Endometrial microvascular endothelial cells (primary cell): ENCODE results near the gene RIC8A. TPM values are rescaled to one million over a fixed set of nuclear protein-coding genes. Genes with fewer than 3 reads are reported as not detected.
"Not testable (repeated sequence)": the region's sequence is repeated elsewhere in the genome, so short reads cannot be mapped to it uniquely, and the experiment has no call there.

ENCODE experiments used
- in situ Hi-C: cut with HindIII; loops from 2 replicates; pipeline ENCODE4 v1.10.0; 2017; ENCODE audit warnings: low sequenced_read_pairs, low pct_unique_long_range_greater_than_20kb; ENCODE audit errors: inconsistent ontology term
- total RNA-seq: library from RNA; depleted of rRNA; stranded (reverse); fragments of >200 nt; gene quantifications from one replicate; pipeline ENCODE4 v1.2.3, GENCODE V29; 2015; ENCODE audit errors: inconsistent ontology term

RIC8A gene
- total RNA-seq, 1 donor from 2014 or later: 156 TPM

GRCh38 chr11:235997-236773, 28.7 kb downstream of the RIC8A start, which contains the start of gene SIRT3:
SIRT3 (minus strand) TSS chr11:236342; CDS start chr11:236328, 14 bp downstream.
- in situ Hi-C loops: no loop called here

- in situ Hi-C loops: no loop called here
These were observed 29.6 kb downstream of the RIC8A start, which contains the start of gene PSMD13 for GRCh38 chr11:236774-237767. PSMD13 (plus strand) TSS chr11:236976; CDS start chr11:237050, 74 bp downstream.

GRCh38 chr11:238346-238745, 30.8 kb downstream of the RIC8A start:
- in situ Hi-C loops: not testable (repeated sequence)

DNA sequence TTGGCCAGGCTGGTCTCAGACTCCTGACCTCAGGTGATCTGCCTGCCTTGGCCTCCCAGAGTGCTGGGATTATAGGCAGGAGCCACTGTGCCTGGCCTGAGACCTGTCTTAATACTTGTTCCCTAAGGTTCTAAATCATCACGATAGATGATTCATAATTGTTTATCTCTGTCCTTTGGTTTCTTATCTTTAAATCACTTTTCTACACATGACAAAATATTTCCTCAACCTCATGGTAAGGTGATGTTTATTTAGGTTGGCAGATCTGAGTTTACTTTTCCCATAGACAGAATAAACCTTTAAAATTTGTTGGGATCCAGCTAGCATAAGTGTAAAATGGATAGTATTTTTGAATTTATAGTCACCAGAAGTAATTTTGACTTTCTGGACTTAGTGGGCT, 32.8 kb downstream of the RIC8A start:
- in situ Hi-C loops: no loop called here

- in situ Hi-C loops: no loop called here
These were observed 34.1 kb downstream of the RIC8A start for GRCh38 chr11:241634-242033.

GRCh38 chr11:244376-244775, 36.9 kb downstream of the RIC8A start:
- in situ Hi-C loops: no loop called here

DNA sequence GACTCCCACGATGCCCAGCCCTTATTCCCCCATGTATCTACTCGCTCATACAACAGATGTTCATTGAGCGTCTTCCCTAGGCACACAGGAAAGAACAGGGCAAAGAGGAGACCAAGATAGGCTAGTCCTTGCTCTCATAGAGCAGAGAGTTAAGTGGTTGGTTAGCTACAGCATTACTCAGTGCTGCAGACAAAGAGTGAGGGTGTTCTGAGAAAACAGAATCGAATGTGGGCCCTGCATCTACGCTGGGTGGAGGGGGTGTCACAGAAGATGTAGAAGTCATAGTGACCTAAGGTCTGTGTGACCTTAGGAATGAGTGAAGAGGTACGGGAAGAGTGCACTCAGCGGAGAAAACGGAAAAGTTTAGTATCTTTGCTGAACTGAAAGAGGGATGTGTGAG, 41.6 kb downstream of the RIC8A start:
- in situ Hi-C loops: no loop called here

DNA sequence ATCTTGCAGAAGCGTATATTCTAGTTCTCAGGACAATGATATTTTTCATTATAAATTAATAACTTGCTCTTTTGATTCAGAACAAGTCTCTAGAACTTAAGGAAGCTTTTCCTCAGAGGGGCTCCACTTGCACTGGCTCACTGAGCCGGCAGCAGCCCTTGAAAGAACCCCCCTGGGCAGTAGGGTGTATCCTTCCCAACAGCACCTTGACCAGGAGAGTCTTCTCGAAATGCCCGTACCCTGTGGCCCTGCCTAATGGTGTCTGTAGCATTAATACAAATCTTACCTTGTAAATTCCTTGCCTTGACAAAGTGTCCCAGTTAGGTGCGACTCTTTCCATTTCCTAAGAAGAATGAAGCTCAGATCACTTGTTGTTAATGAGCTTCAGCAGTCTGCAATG, 42.8 kb downstream of the RIC8A start:
- in situ Hi-C loops: no loop called here

DNA sequence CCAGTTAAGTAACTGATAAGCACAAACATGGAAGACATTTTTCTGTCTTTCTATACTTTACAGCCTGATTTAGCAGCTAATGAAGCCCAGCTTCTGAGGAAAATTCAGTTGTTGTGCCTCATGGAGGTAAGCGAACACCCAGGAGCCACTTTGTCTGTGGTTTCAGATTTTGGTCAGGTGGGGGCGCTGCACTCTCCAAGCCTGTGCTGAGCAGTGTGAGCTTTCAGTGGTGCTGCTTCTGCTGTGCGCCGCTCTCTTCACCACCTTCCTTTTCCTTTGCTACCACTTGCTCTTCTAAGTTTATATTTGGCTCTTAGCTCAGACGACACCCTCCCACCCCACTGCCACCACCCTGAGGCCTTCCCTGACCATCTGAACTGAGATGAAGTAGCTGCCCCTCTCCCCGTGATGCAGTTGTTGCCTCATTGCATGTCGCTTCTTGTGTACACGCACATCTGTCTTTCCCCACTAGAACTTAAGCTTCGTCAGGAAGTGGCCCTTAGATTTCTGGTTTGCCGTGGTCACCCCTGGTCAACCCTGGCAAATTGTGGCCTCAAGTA, 43.3 kb downstream of the RIC8A start:
- in situ Hi-C loops: no loop called here

- in situ Hi-C loops: no loop called here
These were observed 44.0 kb downstream of the RIC8A start for GRCh38 chr11:251550-251949.

DNA sequence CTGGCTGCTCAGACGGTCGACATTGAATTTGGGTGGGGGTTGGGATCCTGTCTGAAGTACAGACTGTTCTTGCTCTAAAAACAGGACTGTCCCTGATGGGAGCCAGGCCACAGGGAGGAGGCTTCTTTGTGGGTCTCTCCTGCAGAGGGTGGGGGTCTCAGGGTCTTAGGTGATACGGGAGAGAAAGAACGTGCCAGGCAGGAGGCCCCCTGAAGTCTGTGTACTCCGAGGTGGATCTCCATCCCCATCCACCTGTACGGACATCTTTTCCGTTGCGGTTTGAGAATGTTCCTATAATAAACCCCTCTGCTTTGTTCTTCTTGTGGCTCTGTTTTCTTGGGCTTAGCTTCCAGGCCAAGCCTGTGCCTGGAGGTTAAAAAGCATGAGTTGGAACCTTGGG, 45.2 kb downstream of the RIC8A start:
- in situ Hi-C loops: no loop called here

GRCh38 chr11:253160-253885, 45.8 kb downstream of the RIC8A start:
- in situ Hi-C loops: no loop called here

- in situ Hi-C loops: no loop called here
These were observed 46.4 kb downstream of the RIC8A start for GRCh38 chr11:253886-254270.

GRCh38 chr11:255176-255575, 47.7 kb downstream of the RIC8A start:
- in situ Hi-C loops: no loop called here

DNA sequence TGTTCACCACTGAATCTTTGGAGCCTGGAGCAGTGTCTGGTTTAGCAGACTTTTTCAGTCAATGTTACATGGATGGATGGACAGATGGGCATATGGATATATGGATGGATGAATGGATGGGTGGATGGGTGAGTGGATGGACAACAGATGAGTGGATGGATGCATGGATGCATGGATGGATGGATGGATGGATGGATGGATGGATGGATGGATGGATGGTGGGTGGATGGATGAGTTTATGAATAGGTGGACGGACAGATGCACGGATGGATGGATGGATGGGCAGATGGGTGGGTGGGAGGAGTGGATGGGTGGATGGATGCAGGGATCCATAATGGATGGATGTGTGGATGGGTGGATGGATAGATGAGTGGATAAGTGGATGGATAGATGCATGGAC, 48.3 kb downstream of the RIC8A start:
- in situ Hi-C loops: no loop called here

DNA sequence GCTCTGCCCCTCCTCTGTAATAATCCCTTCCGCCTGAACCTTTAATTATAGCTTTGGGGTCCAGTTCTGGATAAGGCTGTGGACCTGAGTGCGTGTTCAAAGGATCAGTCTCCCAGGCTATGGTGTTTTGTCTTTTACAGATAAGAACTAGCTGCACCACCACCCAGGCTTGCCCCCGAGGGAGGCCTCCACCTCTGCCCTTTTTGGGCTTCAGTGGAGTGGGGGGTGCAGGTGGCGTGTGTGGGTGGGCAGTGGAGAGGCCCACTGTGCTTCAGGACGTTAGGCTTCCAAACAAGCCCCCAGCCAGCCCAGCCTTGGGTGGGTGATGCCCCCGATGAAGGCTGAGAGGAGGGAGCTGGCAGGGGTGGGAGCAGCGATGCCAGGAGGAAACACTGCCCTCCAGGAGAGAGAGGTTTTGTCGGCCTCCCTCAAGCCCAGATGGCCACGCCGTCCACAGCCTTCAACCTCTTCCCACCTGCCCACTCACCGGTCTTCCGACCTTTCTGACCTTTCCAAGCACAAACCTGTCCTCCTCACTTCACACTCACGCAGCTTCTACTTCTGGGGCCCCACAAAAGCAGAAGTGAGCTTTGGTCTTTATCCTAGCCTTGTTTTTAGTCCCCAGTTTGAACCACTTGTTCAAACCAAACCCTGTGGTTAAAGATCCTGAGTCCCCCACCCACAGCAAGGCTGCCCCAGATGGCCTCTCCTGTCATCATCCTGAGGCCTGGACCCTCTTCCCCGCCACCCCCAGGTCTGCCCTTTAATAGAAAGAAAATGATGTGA, 49.6 kb downstream of the RIC8A start:
- in situ Hi-C loops: no loop called here

- in situ Hi-C loops: no loop called here
These were observed 50.4 kb downstream of the RIC8A start for GRCh38 chr11:257766-258493.
